Aorta (tissue), 5 donors: ENCODE results near the gene CARMIL3. TPM values are rescaled to one million over a fixed set of nuclear protein-coding genes. Genes with fewer than 3 reads are reported as not detected.

Source experiments
- ATAC-seq: fragments of 200-7000 bp; cut with Tn5 transposase; one replicate; pipeline ENCODE4 v1.9.1; 2022; ENCODE audit warnings: moderate library complexity; ENCODE audit not compliant: low FRiP score
- DNase-seq, 2 donors: peaks; one replicate each; pipeline ENCODE4 v3.0.0-alpha.2; 2020
- H3K27ac ChIP-seq, 2 donors: one replicate each; pipeline ENCODE4 v1.5.1; 2013; ENCODE audit warnings: low read length in 2 of 2, mild to moderate bottlenecking in 2 of 2, moderate library complexity in 2 of 2, control low read depth in 1 of 2, inconsistent platforms in 1 of 2, low read depth in 1 of 2
- H3K27me3 ChIP-seq, 2 donors: one replicate each; pipeline ENCODE4 v1.6.1; 2013; ENCODE audit warnings: control low read depth in 1 of 2, low read length in 1 of 2, mild to moderate bottlenecking in 1 of 2, moderate library complexity in 1 of 2; ENCODE audit not compliant: insufficient read depth in 2 of 2, control insufficient read depth in 1 of 2
- H3K36me3 ChIP-seq, 2 donors: one replicate each; pipeline ENCODE4 v1.6.1; 2013; ENCODE audit warnings: control low read depth in 1 of 2, low read length in 1 of 2, mild to moderate bottlenecking in 1 of 2; ENCODE audit not compliant: insufficient read depth in 2 of 2, control insufficient read depth in 1 of 2
- H3K4me1 ChIP-seq, 2 donors: one replicate each; pipeline ENCODE4 v1.6.1; 2013; ENCODE audit warnings: low read length in 2 of 2, control low read depth in 1 of 2, mild to moderate bottlenecking in 1 of 2, moderate library complexity in 1 of 2; ENCODE audit not compliant: insufficient read depth in 2 of 2, control insufficient read depth in 1 of 2
- H3K4me3 ChIP-seq, 2 donors: one replicate each; pipeline ENCODE4 v1.5.1; 2013; ENCODE audit warnings: low read length in 2 of 2, control low read depth in 1 of 2, mild to moderate bottlenecking in 1 of 2
- H3K9me3 ChIP-seq: one replicate; pipeline ENCODE4 v1.6.1; 2013; ENCODE audit warnings: mild to moderate bottlenecking, low read length; ENCODE audit not compliant: control insufficient read depth
- WGBS, 2 donors: extraction: QIAGEN DNeasy Blood & Tissue Kit; methylation state at CpG; one replicate each; pipeline ENCODE4 v1.1.7; 2013; 5-methylcytosine and 5-hydroxymethylcytosine counted together
- intact Hi-C, 2 donors: fragments of 100-400 bp; cut with DNase I; formaldehyde crosslinking; loops; one replicate each; pipeline versions ENCODE4 v1.14.2 to v1.15.0; 2022
- polyA plus RNA-seq, 2 donors: library from polyadenylated mRNA; stranded (reverse); fragments of 200-250 nt; gene quantifications; one replicate each; pipeline ENCODE4 v1.2.3, GENCODE V29; 2013
- total RNA-seq, 2 donors: library from RNA; stranded (reverse); fragmentation: NEBNext Ultra II Directional; extraction: Animal tissue kit (Norgen Biotek cat#: 25700); gene quantifications; one replicate each; pipeline ENCODE4 v1.2.1, GENCODE V29; 2021
- donor health status: healthy with polysubstance abuse.
- donor health status: Bipolar disorder and iron deficiency.
- donor health status: DM: no; HTN: no; CAD: no.
- donor health status: DM: no; HTN: no; CAD: no.
- donor health status: DM: yes; HTN: yes; CAD: no.

CARMIL3 gene
- total and polyA plus RNA-seq, 4 donors = 0.24 to 0.43 (median 0.42) TPM; not detected in 1

DNA sequence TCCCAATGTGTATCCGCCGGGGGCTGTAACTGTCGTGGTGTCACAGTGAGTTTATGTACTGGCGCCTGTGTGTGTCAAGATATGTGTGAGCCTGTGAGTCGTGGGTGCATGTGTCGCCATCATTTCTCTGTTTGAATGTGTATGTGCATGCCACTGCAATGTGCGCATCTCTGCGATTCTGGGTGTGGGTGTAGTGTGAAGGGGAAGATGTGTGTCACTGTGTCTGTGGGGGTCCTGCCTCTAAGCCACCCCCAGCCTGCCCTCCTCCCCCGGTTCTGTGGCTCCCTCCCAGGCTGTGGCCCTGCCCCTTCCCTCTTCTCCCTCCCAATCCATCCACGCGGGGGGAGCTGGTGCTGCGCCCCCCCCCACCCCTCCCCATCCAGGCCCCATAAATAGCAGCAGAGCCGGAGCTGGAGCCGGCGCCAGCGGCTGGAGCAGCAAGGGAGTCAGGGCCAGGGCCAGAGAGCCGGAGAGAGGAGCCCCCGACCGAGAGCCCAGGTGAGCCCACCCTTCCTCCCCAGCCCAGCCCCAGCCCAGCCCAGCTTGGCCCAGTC lies 19.4 kb downstream of the CARMIL3 start, which contains the start of gene CPNE6:
Gene CPNE6 (plus strand): TSS at position 419 of the 554 bp plus-strand sequence. CDS start 1,375 bp downstream, outside the sequence.
- Histone ChIP-seq H3K4me3 (no peak within 1 kb of the TSS), H3K4me1 (no peaks in the 10 kb centered on the region), H3K27ac (no peak within 1 kb of the TSS), H3K27me3 (no peaks in the 10 kb centered on the region), H3K9me3 (no peaks in the 10 kb centered on the region), H3K36me3 (no peaks in the 10 kb centered on the region)
- intact Hi-C loops = no loop called here
- ATAC-seq (no peak), DNase-seq (peak; percentile 37 to 78)
- WGBS, 2 donors = 27 to 30% methylated on average over 16 to 19 of the region's 19 CpGs

DNA sequence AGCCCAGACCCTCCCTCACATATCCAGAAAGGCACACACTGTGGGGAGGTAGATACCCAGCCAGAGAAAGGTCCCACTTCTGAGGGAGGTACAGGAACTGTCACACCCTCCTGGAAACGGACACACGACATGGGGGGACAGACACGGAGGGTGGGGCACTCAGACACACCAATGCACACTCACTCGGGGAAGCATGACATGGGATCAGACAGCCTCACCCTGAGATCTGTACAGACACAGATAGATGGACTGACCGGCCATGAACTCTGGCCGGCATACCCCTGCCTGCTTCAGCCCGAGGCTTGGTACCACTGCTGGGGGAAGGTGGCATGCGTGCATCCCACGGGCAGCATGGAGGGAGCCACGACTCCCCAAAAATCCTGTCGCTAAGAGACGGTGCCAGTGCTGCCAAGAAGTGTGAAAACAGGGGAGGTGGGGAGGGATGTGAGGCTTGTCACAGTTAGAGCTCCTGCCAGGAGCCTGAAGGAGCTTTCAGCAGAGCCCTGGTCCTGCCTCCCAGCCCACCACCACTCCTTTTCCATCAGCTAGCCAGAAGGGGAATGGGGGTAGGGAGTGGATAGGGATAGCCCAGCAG lies 20.1 kb downstream of the CARMIL3 start:
- WGBS, 2 donors = 10 to 12% methylated on average over 12 of the region's 12 CpGs
- DNase-seq (peak; percentile 12 to 63), ATAC-seq (no peak)
- H3K4me1 ChIP-seq = no peaks in the 10 kb centered on the region
- intact Hi-C loops = no loop called here
- no peak overlapping the region for H3K27ac ChIP-seq
- no peaks in the 10 kb centered on the region for H3K36me3 ChIP-seq
- no peaks in the 10 kb centered on the region for H3K9me3 ChIP-seq
- peaks cover 0 to 2% of the 10 kb centered on the region in 2 donors for H3K27me3 ChIP-seq
- no peak overlapping the region for H3K4me3 ChIP-seq

DNA sequence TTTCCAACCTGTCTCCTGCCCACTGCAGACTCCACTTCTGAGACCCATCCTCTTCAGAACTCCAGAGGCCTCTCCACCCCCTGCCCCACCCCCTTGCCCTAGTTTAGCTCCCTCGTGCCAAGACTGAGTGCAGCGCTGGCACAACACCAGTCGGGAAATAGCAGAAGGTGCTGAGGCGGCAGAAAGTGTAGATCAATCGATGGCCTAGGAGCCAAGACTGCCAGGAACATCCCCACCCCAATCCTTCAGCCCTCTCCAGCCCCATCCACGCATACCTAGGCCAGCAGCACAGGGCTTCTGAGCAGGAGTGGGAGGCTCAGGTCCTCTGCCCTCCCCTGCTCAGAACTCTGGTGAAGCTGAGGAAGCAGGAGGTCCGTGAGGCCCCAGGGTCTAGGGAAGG lies 20.6 kb downstream of the CARMIL3 start:
- no peaks in the 10 kb centered on the region for H3K4me1 ChIP-seq
- WGBS, 2 donors = 9 to 14% methylated on average over 7 of the region's 7 CpGs
- DNase-seq (peak; percentile 47 to 73), ATAC-seq (no peak)
- no peak overlapping the region for H3K4me3 ChIP-seq
- intact Hi-C loops = no loop called here
- H3K36me3 ChIP-seq = no peaks in the 10 kb centered on the region
- H3K27me3 ChIP-seq = peaks cover 0 to 4% of the 10 kb centered on the region in 2 donors
- H3K27ac ChIP-seq = no peak overlapping the region
- H3K9me3 ChIP-seq = no peaks in the 10 kb centered on the region

DNA sequence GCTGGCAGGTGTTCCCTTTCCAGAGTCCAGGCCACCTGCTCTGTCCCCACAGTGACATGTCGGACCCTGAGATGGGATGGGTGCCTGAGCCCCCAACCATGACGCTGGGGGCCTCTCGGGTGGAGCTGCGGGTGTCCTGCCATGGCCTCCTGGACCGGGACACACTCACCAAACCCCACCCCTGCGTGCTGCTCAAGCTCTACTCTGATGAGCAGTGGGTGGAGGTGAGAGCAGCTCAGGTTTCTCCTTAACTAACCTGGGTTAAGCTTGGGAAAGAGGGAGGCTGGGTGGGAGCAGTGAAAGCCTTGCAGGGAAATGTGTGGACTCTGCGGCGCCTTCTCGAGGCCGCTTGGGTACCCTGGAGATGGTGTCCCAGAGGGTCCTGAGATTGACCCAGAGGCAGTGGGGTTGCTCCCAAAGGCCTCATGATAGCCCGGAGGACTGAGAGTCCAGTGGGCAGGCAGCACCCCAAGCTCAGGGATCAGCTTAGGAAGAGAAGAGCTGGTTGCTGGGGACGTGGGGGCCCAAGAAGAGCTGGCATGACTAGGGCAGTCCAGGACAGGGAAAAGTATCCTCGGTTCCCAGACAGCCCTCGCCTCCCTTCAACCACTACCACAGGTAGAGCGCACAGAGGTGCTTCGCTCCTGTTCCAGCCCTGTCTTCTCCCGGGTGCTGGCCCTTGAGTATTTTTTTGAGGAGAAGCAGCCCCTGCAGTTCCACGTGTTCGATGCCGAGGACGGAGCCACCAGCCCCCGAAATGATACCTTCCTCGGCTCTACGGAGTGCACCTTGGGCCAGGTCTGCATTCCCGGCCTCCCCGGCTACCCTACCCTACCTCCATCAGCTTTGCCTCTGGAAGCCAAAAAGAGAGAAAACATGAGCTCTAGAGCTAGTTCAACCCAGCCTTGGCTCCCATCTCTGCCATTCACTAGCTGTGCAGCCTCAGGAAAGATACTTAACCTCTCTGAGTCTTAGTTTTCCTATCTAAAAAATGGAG lies 21.4 kb downstream of the CARMIL3 start:
- H3K27ac ChIP-seq = no peak overlapping the region
- intact Hi-C loops = no loop called here
- WGBS, 2 donors = 86 to 88% methylated on average over 26 of the region's 26 CpGs

DNA sequence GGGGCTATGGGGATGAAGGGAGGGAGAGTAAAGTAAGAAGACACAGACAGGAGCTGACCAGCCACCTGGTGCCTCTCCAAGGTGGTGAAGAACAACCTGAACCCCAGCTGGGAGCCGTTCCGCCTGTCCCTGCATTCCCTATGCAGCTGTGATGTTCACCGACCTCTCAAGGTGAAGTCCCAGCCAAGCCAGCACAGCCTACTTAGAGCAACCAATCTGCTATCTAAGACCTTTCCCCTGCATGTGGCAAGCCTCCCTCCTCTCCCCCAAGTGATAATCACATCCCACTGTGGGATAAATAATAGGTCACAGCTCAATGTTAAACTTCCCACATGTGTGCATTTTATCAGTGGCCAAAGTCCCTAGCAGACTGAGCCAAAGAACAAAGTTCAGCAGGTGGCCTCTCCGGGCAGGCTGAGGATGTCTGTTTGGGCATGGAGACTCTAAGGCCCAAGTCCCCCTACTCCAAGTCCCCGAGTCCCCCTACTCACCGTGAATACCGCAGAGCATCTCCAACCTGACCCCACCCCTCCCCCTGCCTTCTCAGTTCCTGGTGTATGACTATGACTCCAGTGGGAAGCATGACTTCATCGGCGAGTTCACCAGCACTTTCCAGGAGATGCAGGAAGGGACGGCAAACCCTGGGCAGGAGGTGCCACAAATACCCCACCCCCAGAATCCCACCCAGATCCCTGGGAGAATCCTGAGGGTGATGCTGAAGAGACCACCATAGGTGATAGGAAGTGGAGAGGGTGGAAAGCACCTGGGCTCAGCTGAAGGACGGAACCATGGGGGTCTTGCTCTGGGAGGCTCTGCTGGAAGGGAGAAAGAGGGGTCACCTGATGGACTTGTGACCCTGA lies 23.0 kb downstream of the CARMIL3 start:
- 85 to 87% methylated on average over 11 of the region's 11 CpGs for WGBS, 2 donors
- Histone ChIP-seq H3K4me1 (no peaks in the 10 kb centered on the region), H3K27ac (no peak overlapping the region), H3K9me3 (no peaks in the 10 kb centered on the region), H3K4me3 (no peak overlapping the region), H3K27me3 (peaks cover 0 to 4% of the 10 kb centered on the region in 2 donors), H3K36me3 (no peaks in the 10 kb centered on the region)
- intact Hi-C loops = no loop called here
- ATAC-seq (no peak), DNase-seq (no peak)

More for the DNA sequence above, 21.4 kb downstream of the CARMIL3 start:
- Histone ChIP-seq H3K4me3 (no peak overlapping the region), H3K9me3 (no peaks in the 10 kb centered on the region), H3K27me3 (peaks cover 0 to 4% of the 10 kb centered on the region in 2 donors), H3K36me3 (no peaks in the 10 kb centered on the region), H3K4me1 (no peaks in the 10 kb centered on the region)
- DNase-seq (peak in 1 of 2 donors; percentile 29), ATAC-seq (no peak)

DNA sequence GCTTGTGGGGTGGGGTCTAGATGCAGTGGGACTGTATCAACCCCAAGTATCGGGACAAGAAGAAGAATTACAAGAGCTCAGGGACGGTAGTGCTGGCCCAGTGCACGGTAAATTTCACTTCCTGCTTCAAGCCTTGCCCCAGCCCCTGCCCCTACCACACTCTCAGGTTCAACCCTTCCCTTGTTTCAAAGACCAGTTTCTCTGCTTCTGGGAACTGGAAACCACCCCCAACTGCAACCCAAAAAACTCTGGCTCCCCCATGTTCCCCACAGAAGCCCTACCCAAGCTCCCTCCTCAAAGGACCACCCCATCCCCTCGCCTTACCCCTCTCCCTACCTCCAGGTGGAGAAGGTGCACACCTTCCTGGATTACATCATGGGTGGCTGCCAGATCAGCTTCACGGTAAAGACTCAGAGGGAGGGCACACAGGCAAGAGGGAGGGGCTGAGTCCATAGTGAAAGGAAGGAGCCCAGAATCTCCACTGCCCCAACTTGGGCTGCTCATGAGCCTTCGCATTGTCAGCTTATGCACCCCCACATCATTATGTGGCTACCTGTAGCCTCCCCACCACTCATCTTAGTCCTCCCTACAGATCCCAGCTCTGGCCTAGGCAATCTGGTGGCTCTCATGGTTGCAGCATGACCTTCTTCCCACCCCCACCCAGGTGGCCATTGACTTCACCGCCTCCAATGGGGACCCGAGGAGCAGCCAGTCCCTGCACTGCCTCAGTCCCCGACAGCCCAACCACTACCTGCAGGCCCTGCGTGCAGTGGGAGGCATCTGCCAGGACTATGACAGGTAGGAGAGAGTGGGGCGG lies 23.9 kb downstream of the CARMIL3 start:
- no peaks in the 10 kb centered on the region for H3K9me3 ChIP-seq
- no peak overlapping the region for H3K4me3 ChIP-seq
- peaks cover 0 to 4% of the 10 kb centered on the region in 2 donors for H3K27me3 ChIP-seq
- ATAC-seq = no peak
- no peak overlapping the region for H3K27ac ChIP-seq
- H3K4me1 ChIP-seq = no peaks in the 10 kb centered on the region
- no peaks in the 10 kb centered on the region for H3K36me3 ChIP-seq
- no peak for DNase-seq
- intact Hi-C loops = no loop called here
- 78 to 82% methylated on average over 11 of the region's 11 CpGs for WGBS, 2 donors

DNA sequence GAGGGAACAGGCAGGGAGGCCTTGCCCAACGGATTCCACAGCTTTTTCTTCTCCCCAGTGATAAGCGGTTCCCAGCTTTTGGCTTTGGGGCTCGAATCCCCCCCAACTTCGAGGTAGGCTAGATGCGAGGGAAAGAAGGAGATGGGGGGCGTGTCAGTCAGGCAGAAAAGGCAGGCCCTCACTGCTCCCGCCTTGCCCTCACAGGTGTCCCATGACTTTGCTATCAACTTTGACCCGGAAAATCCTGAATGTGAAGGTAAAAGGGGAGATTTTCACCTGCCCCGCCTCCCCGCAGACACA lies 24.4 kb downstream of the CARMIL3 start:
- intact Hi-C loops = no loop called here
- Histone ChIP-seq H3K27ac (no peak overlapping the region), H3K9me3 (no peaks in the 10 kb centered on the region), H3K4me3 (no peak overlapping the region), H3K36me3 (no peaks in the 10 kb centered on the region), H3K4me1 (no peaks in the 10 kb centered on the region), H3K27me3 (peaks cover 0 to 4% of the 10 kb centered on the region in 2 donors)
- 90 to 93% methylated on average over 10 of the region's 10 CpGs for WGBS, 2 donors
- DNase-seq = no peak
- no peak for ATAC-seq
